Raji (cell line): ENCODE measurements around the gene MRTFB.

Experiments used
- POLR2A ChIP-seq: IDR thresholded peaks from 2 replicates; pipeline ENCODE4 v1.6.1; 2011; ENCODE audit warnings: low read depth, low read length, control low read depth; ENCODE audit not compliant: insufficient read depth

MRTFB gene

GRCh38 chr16:14051103-14051729, 19.9 kb upstream of the MRTFB start:
- no peak for TF ChIP-seq POLR2A

- no peak for TF ChIP-seq POLR2A
Measured at GRCh38 chr16:14056970-14057369, 14.1 kb upstream of the MRTFB start.

- no peak for TF ChIP-seq POLR2A
Measured at GRCh38 chr16:14057878-14058382, 13.2 kb upstream of the MRTFB start.

DNA sequence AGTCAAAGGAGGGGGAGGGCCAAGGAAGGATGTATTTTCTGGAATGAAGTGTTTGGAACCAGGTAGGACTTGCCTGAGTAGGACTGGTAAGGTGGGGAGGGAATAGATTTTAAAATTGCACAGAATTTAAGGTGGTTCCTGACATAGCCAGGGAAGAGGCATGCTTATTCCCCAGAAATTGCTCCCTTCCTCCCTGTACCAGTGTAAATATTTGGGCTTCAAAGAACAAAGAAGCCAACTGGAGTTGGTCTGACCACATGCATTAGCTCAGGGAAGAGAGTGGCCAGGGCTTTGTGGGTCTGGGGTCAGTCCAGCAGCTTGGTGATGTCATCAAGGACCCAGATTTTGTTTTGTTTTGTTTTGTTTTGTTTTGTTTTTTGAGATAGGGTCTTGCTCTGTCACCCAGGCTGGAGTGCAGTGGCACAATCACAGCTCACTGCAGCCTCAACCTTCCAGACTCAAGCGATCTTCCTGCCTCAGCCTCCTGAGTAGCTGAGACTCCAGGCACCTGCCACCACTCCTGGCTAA, 9.3 kb upstream of the MRTFB start:
- no peak for TF ChIP-seq POLR2A

DNA sequence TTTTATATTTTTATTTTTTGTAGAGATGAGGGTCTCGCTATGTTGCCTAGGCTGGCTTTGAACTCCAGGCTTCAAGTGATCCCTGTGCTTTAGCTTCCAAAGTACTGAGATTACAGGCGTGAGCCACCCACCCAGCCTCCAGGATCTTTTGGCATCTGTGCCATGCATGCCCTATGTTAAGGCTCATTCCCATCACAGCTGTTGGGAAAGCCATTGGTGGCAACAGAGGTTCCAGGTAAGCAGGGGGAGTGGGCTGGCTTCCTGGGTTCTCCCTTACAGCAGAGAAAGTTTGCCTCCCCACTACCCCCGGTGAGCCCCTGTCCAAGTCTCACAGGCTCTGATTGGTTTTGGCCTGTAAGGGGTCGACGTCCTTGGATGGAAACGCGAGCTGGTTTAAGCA, 8.9 kb upstream of the MRTFB start:
- TF ChIP-seq POLR2A, result no peak

GRCh38 chr16:14063618-14064581, 7.2 kb upstream of the MRTFB start:
- no peak for TF ChIP-seq POLR2A

GRCh38 chr16:14069818-14070217, 1.3 kb upstream of the MRTFB start:
- no peak for TF ChIP-seq POLR2A

DNA sequence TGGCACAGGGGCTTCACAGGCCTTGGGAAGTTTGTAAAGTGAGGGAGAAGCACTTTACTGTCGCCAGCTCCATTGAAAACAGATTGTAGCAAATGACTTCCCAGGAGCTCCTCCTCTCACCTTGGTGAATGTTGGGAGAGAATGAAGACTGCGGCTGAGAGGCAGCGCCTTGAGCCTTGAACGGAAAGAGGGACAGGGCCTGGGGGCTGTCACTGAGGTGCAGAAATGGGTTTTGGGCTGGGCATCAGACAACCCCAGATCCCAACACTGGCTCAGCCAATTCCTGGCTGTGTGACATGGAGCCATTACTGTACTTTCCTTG, 603 bp upstream of the MRTFB start:
- TF ChIP-seq POLR2A, result no peak

- TF ChIP-seq POLR2A, result no peak
Measured at GRCh38 chr16:14071576-14072271, 605 bp downstream of the MRTFB start.

- no peak for TF ChIP-seq POLR2A
Measured at GRCh38 chr16:14072360-14072759, 1.2 kb downstream of the MRTFB start.

DNA sequence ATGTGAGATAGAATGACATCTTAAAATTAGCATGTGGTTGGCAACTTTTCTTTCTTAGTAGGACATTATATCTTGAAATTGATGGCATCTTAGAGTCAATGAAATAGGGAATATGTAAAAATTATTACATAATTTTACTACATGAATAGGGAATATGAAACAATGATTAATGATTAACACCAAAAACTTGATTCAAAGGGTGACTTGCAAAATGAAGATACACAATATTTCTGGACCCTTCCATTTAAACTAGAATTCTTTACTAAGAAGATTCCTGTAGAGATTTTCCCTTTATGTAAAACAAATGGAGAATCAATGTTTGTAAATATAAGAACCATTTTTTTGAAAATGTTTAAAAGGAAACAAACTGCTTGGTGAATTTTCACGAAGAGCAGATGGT, 3.4 kb downstream of the MRTFB start:
- no peak for TF ChIP-seq POLR2A

DNA sequence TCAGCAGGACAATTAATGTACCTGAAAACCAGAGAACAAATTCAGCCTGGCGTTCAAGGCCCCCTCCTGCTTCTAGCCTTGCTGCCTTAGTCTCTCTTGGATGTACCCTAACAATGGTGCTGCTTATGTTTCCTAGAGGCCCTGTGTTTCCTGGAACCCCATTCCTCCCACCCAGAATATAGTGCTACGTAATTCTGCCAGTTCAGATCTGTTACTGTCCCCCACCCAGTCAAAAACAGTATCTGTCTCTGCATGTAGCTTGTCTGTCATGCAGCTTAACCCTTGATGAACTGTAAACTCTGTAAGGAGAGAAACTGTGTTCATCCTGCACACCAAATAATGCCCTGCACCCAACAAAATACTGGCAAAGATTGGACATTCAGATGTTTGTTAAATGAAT, 6.8 kb downstream of the MRTFB start:
- TF ChIP-seq POLR2A, result no peak

- no peak for TF ChIP-seq POLR2A
Measured at GRCh38 chr16:14086477-14086876, 15.4 kb downstream of the MRTFB start.

DNA sequence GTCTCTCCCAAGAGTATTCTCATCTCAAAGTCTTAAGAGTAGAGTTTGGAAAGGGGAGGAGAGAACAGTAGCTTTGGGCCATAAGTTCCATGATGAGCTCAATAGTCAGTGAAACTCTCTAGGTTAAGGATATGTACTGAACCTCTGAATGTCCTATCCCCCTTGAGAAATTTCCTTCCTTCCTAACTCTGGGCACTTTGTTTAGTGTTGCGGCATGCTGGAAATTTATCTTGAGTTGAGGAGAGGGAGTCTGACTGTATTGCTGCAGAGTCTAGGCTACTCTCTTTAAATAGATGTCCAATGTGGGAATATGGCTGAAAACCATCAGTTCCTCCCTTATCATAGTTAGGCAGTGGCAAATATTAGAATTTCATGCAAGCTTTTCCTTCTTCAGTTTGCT, 16.1 kb downstream of the MRTFB start:
- no peak for TF ChIP-seq POLR2A

GRCh38 chr16:14087590-14088154, 16.6 kb downstream of the MRTFB start:
- no peak for TF ChIP-seq POLR2A
